Fibroblast of skin of scalp (primary cell): Measurements from ENCODE around the gene CXXC5.
"Not testable (repeated sequence)": the region's sequence is repeated elsewhere in the genome, so short reads cannot be mapped to it uniquely, and the experiment has no call there.

ENCODE experiments used
- DNase-seq: peaks from one replicate; pipeline ENCODE4 v3.0.0-alpha.2; 2013

CXXC5 gene

DNA sequence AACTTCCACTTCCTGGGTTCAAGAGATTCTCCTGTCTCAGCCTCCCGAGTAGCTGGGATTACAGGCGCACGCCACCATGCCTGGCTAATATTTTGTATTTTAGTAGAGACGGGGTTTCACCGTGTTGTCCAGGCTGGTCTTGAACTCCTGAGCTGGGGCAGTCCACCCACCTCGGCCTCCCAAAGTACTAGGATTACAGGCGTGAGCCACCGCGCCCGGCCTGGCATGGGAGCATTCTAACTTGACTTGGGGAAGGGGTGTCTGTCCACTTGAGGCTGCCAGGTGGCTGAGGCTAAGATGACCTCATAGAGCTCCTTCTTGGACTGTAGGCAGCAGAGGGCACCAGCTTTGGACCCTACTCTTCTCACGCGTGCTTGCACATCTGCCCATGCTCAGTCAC is 65.7 kb downstream of the CXXC5 start:
- not testable (repeated sequence) for DNase-seq

DNA sequence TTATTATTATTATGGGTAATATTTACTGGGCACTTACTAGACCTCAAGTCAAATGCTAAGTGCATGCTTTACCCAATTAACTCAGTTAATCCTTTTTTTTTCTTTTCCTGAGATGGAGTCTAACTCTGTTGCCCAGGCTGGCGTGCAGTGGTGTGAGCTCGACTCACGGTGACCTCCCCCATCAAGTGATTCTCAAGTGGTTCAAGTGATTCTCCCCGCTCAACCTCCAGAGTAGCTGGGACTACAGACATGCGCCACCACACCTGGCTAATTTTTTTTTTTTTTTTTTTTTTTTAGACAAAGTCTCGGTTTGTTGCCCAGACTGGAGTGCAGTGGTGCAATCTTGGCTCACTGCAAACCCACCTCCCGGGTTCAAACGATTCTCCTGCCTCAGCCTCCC is 69.1 kb downstream of the CXXC5 start:
- no peak for DNase-seq

DNA sequence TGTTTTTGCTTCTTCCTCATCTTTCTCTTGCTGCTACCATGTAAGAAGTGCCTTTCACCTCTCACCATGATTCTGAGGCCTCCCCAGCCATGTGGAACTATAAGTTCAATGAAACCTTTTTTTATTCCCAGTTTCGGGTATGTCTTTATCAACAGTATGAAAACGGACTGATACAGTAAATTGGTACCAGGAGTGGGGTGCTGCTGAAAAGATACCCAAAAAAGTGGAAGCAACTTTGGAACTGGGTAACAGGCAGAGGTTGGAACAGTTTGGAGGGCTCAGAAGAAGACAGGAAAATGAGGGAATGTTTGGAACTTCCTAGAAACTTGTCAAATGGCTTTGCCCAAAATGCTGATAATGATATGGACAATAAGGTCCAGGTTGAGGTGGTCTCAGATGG is 70.3 kb downstream of the CXXC5 start:
- not testable (repeated sequence) for DNase-seq

DNA sequence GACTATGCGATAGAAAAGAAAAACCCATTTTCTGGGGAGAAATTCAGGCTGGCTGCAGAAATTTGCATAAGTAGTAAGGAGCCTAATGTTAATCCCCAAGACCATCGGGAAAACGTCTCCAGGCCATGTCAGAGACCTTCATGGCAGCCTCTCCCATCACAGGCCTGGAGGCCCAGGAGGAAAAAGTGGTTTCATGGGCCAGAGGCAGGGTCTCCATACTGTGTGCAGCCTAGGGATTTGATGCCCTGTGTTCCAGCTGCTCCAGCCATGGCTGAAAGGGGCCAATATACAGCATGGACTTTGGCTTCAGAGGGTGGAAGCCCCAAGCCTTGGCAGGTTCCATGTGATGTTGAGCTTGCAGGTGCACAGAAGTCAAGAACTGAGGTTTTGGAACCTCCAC is 71.8 kb downstream of the CXXC5 start:
- DNase-seq, result not testable (repeated sequence)

DNA sequence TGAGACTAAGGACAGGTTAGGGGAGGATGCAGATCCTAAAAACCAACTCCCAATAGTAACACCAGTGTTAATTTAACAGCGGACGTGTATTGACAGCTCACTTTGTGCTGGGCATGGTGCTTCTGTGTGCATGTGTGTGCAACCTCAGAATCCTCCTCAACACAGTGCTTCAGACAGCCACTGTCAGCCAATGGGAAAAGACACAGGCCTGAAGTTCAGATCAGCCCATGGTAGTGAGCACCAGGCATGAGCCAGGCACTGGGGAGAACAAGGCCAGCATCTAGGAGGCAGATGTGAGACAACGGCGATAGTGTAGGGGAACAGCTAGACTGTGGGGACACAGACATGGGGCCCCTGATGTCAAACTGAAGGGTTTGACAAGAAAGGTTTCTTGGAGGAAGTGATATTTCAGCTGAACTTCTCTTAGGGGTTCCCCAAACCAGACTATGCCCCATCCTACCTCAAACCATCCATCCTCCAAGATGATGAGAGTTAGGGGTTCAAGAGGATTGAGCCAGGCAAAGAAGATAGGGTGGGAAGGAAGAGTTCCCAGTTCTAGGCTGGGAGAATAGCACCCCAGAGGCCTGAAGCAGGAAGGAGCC is 75.9 kb downstream of the CXXC5 start:
- no peak for DNase-seq

DNA sequence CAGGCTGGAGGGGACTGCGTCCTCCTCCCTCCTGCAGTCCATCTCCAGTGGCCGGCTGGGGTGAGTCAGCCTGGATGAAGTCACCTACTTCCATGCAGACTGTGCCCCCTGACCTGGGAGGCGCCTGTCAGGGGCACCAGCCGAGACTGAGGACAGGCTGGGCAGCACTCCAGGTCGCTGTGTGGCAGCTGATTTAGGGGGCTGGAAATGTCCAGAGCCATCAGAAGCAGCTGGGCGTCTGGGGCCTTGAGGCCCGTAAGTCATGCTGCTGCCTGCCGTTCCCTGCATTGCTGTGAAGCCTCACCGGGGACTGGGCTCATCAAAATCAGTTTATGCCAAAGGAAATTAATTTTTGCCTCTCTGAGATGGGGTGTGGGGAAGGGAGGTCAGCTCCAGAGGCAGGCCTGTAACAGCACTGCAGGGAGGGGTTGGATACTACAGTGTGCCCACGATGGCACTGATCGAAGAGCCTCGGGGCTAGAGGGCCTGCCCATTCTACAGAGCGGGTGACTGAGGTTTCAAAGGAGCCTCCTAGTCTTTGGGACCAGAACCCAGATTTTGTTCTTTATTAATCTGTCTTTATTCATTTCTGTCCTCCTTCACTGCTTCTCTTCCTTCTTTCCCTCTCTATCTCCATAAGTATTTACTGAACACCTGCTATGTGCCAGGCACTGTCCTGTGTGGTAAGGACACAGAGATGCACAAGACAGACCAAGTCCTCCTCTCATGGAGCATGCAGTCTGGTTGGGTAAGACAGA is 77.1 kb downstream of the CXXC5 start:
- peak; percentile 63 for DNase-seq

DNA sequence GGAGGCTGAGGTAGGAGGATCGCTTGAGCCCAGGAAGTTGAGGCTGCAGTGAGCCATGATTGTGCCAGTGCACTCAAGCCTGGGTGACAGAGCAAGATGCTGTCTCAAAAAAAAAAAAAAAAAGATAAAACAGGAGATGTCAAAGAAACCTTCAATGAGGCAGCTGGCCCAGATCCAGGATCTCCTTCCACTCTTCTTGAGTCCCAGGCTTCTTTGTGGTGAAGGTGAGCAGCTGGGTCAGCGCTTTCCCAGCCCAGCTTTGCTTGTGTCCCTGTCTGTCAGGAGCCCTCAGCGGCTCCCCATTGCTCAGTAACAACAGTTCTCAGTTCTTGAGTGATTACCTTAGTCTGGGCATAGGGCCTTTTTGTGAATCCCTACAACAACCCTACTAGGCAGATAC is 78.1 kb downstream of the CXXC5 start:
- DNase-seq, result no peak

DNA sequence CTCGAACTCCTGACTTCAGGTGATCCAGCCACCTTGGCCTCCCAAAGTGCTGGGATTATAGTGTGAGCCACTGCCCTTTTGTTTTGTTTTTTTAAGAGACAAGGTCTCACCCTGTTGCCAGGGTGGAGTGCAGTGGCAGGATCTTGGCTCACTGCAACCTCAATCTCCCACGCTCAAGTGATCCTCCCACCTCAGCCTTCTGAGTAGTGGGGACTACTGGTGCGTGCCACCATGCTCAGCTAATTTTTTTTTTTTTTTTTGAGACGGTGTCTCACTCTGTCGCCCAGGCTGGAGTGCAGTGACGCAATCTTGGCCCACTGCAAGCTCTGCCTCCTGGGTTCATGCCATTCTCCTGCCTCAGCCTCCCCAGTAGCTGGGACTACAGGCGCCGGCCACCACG is 79.5 kb downstream of the CXXC5 start:
- not testable (repeated sequence) for DNase-seq

DNA sequence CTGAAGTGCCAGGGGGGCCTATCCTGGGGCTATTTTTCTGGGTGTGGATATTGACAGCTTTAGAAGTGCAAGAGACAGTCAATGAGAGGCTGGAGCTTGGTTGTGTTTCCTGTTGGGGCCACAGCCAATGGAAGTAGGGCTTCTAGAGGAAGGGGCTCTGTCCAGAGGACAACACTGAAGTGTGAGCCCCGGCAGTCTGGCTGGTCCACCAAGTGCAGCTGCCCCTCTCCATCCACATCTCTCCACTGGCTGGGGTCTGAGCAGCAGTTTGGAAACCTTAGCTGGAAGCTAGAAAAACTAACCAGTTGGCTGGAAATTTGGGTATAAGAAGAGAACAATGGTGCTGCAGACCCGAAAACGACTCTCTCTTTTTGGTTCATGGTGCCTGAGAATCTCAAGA is 83.1 kb downstream of the CXXC5 start:
- no peak for DNase-seq

DNA sequence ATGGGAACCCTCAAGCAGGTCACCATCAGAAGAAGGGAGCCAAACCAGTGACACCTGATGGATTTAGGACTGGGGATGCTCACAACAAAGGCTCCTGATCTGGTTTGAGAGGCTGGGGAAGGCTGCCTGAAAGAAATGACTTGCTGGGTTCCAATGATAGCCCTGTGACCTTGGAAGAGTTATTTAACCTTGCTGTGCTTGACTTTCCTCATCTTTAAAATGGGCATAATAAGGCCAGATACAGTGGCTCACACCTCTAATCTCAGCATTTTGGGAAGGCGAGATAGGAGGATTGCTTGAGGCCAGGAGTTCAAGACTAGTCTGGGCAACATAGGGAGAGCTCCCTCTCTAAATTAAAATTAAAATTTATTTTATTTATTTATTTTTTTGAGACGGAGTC is 83.9 kb downstream of the CXXC5 start:
- no peak for DNase-seq

DNA sequence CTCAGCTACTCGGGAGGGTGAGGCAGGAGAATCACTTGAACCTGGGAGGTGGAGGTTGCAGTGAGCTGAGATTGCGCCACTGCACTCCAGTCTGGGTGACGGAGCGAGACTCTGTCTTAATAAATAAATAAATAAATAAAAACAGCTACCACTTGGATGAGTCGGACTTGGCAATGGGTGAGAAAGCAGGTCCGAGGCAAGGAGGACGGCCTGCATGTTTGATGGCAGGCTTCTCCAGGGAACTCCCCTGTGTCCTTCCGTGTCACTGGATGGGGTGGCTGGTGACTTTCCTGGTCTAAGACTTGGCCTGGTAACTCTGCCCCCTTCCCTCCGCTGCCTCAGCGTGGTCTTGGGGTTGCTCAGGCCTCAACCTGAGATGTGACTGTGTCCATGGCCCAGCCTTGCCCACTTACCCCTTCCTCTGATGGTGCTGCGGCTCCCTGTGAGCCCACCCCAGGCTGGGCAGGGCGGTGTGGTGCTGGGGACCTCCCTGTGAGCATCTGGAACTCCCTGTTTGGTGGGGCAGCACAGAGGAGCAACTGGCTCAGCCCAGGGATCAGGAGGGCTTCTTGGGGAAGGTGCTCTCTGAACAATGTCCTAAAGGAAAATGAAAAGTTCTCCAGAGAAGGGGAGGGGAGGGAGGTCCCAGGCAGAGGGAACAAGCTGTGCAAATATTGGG is 85.0 kb downstream of the CXXC5 start:
- no peak for DNase-seq
